Lower lobe of right lung (tissue), 2 donors: ENCODE data around the gene TENM4. TPM values are rescaled to one million over a fixed set of nuclear protein-coding genes. Genes with fewer than 3 reads are reported as not detected.

Experiments used
- ATAC-seq, 2 donors: fragments of 200-7000 bp; cut with Tn5 transposase; one replicate each; pipeline ENCODE4 v1.9.1; 2020 to 2022; ENCODE audit warnings: mild to moderate bottlenecking in 2 of 2, moderate library complexity in 2 of 2
- DNase-seq: peaks from one replicate; pipeline ENCODE4 v3.0.0-alpha.2; 2020
- H3K27ac ChIP-seq: fragments of 200-600 bp; one replicate; pipeline ENCODE4 v1.8.0; 2022
- H3K27me3 ChIP-seq: fragments of 200-600 bp; one replicate; pipeline ENCODE4 v1.8.0; 2022; ENCODE audit warnings: low read depth
- H3K36me3 ChIP-seq: fragments of 200-600 bp; one replicate; pipeline ENCODE4 v1.8.0; 2022; ENCODE audit warnings: mild to moderate bottlenecking
- H3K4me1 ChIP-seq: fragments of 200-600 bp; one replicate; pipeline ENCODE4 v1.8.0; 2022
- H3K4me3 ChIP-seq: fragments of 200-600 bp; one replicate; pipeline ENCODE4 v1.8.0; 2022; ENCODE audit warnings: mild to moderate bottlenecking
- H3K9me3 ChIP-seq: fragments of 200-600 bp; one replicate; pipeline ENCODE4 v1.8.0; 2022
- intact Hi-C: fragments of 100-400 bp; cut with DNase I; formaldehyde crosslinking; loops from one replicate; pipeline ENCODE4 v1.11.0; 2022
- total RNA-seq: library from RNA; stranded (reverse); fragmentation: NEBNext Ultra II Directional; extraction: Animal tissue kit (Norgen Biotek cat#: 25700); gene quantifications from one replicate; pipeline ENCODE4 v1.2.1, GENCODE V29; 2021
- TF ChIP-seq, protein P1 (sequence below): fragments of 200-600 bp; IDR thresholded peaks from one replicate; pipeline ENCODE4 v1.8.0; 2022; ENCODE audit warnings: antibody characterized with exemption, mild to moderate bottlenecking
- donor health status: DM: no; HTN: yes; CAD: no; lungs with severe emphysema.

The TENM4 gene
- total RNA-seq, 1 donor from 2014 or later: 1.1 TPM

DNA sequence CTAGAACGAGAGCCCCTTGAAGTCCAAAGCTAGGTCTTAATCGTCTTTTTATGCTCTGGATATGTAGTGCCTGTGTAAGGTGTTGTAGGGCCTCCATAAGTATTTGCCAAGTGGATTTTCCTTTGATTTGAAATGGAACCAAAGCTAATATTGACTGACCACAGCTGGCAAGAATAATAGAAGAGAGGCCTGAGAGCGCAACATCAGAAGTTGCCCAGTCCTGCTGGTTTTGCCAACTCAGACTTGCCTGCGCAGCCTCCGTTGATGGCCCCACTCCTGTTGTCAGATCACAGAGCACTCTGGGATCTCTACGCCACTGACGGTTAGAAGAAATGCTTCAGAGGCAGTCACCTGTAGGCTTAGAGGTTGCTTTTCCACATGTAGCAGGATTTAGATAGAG lies 251.2 kb downstream of the TENM4 start:
- Histone ChIP-seq H3K4me1 (no peaks in the 10 kb centered on the region), H3K4me3 (no peak overlapping the region), H3K27ac (no peak overlapping the region), H3K27me3 (no peaks in the 10 kb centered on the region), H3K36me3 (no peaks in the 10 kb centered on the region), H3K9me3 (no peaks in the 10 kb centered on the region)
- ATAC-seq (peak; percentile 83 to 86), DNase-seq (no peak)
- intact Hi-C loops: no loop called here
- TF ChIP-seq, protein P1, sequence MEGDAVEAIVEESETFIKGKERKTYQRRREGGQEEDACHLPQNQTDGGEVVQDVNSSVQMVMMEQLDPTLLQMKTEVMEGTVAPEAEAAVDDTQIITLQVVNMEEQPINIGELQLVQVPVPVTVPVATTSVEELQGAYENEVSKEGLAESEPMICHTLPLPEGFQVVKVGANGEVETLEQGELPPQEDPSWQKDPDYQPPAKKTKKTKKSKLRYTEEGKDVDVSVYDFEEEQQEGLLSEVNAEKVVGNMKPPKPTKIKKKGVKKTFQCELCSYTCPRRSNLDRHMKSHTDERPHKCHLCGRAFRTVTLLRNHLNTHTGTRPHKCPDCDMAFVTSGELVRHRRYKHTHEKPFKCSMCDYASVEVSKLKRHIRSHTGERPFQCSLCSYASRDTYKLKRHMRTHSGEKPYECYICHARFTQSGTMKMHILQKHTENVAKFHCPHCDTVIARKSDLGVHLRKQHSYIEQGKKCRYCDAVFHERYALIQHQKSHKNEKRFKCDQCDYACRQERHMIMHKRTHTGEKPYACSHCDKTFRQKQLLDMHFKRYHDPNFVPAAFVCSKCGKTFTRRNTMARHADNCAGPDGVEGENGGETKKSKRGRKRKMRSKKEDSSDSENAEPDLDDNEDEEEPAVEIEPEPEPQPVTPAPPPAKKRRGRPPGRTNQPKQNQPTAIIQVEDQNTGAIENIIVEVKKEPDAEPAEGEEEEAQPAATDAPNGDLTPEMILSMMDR: no peak

DNA sequence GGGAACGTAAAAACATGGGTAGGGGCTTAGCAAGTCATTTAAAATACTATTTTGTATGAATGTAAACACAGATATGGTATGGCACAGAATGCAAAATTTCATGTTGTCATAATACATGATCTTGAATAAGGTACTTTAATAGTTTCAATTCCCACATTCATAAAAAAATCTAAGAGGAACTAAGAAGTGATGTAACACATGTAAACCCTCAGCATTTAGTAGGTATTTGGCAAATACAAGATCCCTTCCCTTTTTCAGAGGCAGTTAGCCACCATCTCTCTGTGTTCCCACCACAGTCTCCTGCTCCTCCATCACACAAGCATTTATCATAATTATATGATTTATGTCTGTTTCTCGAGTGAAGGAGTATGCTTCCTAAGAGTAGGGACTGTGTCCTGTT lies 251.8 kb downstream of the TENM4 start:
- no peaks in the 10 kb centered on the region for H3K36me3 ChIP-seq
- DNase-seq: no peak
- peak; percentile 35 to 56 for ATAC-seq
- H3K27ac ChIP-seq: no peak overlapping the region
- intact Hi-C loops: no loop called here
- TF ChIP-seq, protein P1: no peak
- no peaks in the 10 kb centered on the region for H3K4me1 ChIP-seq
- no peak overlapping the region for H3K4me3 ChIP-seq
- no peaks in the 10 kb centered on the region for H3K9me3 ChIP-seq
- no peaks in the 10 kb centered on the region for H3K27me3 ChIP-seq

DNA sequence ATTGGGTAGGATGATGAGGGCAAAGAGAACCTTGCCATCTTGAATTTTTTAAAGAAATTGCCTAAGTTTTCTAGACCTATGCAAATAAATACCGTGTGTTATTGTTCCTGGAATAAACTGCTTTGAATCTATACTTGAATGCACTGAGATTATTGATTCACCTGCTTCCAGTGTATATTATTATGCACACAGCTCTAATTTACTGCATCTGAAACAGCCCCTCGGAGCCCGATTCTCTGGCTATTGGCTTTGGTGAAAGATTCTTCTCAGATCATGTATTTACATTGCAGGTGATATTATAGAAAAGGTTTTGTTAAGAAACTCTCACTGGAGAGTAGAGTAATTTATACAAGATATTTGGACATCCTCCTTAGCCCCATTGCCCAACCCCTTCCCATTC lies 254.2 kb downstream of the TENM4 start:
- Histone ChIP-seq H3K9me3 (no peaks in the 10 kb centered on the region), H3K36me3 (no peaks in the 10 kb centered on the region), H3K4me3 (no peak overlapping the region), H3K27ac (no peak overlapping the region), H3K27me3 (no peaks in the 10 kb centered on the region), H3K4me1 (no peaks in the 10 kb centered on the region)
- intact Hi-C loops: no loop called here
- ATAC-seq (no peak), DNase-seq (no peak)
- TF ChIP-seq, protein P1: no peak

DNA sequence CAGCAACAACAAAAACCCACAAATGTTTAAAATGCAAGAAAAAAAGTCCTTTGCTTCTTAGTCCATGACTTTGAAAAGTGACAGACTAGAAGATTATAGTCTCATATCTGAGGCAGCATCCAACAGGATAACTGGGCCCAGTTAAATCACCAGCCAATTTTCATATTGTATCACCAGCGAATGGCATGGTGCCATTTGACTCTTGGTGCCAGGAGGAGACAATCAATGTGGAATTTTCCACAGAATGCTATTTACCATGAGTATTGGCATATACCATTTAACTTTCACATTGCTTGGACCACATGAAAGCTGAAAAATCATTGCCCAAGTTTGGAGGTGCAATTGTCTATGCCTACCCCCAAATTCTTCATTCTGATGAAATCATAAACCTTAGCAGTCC lies 255.5 kb downstream of the TENM4 start:
- Histone ChIP-seq H3K4me1 (no peaks in the 10 kb centered on the region), H3K9me3 (no peaks in the 10 kb centered on the region)
- DNase-seq: no peak

DNA sequence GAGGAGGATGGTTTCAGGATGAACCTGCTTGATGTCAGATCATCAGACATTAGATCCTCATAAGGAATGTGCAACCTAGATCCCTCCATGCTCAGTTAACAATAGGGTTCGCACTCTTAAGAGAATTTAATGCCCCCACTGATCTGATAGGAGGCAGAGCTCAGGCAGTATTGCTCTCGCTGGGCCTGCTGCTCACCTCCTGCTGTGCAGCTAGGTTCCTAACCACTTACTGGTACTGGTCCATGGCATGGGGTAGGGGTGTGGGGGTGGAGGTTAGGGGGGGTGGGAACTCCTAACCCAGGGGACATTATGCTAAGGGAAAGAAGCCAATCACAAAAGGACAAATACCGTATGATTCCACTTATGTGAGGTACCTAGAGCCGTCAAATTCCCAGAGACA lies 256.5 kb downstream of the TENM4 start:
- DNase-seq (no peak), ATAC-seq (no peak)
- Histone ChIP-seq H3K4me1 (no peaks in the 10 kb centered on the region), H3K27ac (no peak overlapping the region), H3K4me3 (no peak overlapping the region), H3K9me3 (no peaks in the 10 kb centered on the region), H3K36me3 (no peaks in the 10 kb centered on the region), H3K27me3 (no peaks in the 10 kb centered on the region)
- TF ChIP-seq, protein P1: no peak
- intact Hi-C loops: no loop called here

More for the DNA sequence above, 255.5 kb downstream of the TENM4 start:
- ATAC-seq: no peak
- Histone ChIP-seq H3K36me3 (no peaks in the 10 kb centered on the region), H3K27me3 (no peaks in the 10 kb centered on the region), H3K4me3 (no peak overlapping the region), H3K27ac (no peak overlapping the region)
- TF ChIP-seq, protein P1: no peak
- intact Hi-C loops: no loop called here

DNA sequence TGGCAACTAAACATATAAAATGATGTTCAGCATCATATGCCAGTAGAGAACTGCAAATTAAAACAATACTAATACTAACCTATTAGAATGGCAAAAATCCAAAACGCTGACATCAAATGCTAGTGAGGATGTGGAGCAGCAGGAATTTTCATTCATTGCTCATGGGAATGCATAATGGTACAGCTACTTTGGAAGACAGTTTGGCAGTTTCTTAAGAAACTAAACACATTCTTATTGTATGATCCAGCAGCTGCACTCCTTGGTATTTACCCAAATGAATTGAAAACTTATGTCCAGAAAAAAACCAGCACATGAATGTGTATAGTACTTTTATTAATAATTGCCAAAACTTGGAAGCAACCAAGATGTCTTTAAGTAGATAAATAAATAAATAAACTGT lies 258.0 kb downstream of the TENM4 start:
- H3K27ac ChIP-seq: no peak overlapping the region
- H3K4me1 ChIP-seq: no peaks in the 10 kb centered on the region
- TF ChIP-seq, protein P1: no peak
- no peak for ATAC-seq
- no peaks in the 10 kb centered on the region for H3K36me3 ChIP-seq
- no peak overlapping the region for H3K4me3 ChIP-seq
- intact Hi-C loops: no loop called here
- no peaks in the 10 kb centered on the region for H3K27me3 ChIP-seq
- H3K9me3 ChIP-seq: no peaks in the 10 kb centered on the region
- no peak for DNase-seq
